Midbrain (tissue), 1 donor: Measurements from ENCODE around the gene CASP2.
"Not testable (repeated sequence)": the region's sequence is repeated elsewhere in the genome, so short reads cannot be mapped to it uniquely, and the experiment has no call there.

Experiments
- DNase-seq: peaks from one replicate; lab custom pipeline; 2025; lab: John Stamatoyannopoulos, UW

Gene CASP2

DNA sequence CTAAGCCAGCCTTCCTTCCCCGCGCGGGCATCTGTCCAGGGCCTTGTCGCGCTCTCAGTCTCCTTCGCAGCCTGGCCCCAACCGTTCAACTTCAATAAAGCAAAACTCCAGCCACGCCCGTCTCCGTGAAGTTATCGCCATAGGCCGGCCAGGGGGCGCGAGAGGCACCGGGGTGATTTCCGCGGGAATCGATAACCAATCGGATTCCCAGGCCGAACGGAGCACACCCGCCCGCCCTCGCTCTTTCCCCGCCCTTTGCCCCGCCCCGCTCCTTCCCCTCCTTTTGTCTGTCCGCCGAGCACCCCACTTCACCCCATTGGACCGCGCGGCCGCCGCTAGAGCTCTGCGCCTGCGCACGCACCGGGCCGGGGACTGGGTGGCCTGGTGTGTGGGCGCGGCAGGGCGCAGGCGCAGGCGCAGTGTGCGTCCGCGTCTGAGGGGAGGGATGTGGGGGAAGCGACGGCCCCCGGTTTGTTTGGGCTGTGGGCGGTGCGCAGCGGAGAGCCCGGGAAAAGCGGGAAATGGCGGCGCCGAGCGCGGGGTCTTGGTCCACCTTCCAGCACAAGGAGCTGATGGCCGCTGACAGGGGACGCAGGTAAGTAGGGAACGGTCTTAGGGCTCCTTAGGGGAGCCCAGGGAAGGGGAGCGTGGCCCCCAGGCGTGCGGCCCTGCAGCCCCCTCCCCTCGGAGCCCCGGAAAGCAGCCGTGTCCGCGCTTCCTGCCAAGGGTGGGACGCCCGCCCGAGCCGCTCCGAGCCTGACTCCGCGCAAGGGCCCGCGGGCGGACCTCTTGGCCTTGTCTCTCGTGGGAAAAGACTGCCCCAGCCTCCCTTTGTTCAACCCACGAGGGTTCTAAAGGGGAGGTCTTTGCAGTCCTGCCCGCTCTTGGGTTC, at the start of gene CASP2:
CASP2 (plus strand) TSS at position 417 of the 892 bp plus-strand sequence; CDS start at position 522, 105 bp downstream.
- DNase-seq: peak; percentile 98

DNA sequence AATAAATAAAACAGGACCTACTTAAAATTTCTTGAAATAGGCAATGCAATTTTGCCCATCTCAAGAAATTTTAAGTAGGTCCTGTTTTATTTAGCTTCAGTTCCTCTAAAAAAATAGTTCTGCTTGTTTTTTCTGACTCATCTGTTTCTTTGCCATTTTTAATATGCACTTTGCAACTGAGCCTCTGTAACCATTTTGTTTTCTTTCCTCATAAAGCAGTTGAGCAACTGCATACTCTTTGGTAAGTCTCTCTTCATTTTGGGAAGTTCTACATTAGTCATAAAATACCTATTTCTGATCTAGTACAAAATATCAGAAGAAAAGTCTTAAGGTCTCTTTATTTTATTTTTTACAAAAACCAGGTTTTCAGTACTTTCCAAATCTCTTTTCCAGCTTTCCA, 48.3 kb upstream of the CASP2 start:
- DNase-seq: no peak

DNA sequence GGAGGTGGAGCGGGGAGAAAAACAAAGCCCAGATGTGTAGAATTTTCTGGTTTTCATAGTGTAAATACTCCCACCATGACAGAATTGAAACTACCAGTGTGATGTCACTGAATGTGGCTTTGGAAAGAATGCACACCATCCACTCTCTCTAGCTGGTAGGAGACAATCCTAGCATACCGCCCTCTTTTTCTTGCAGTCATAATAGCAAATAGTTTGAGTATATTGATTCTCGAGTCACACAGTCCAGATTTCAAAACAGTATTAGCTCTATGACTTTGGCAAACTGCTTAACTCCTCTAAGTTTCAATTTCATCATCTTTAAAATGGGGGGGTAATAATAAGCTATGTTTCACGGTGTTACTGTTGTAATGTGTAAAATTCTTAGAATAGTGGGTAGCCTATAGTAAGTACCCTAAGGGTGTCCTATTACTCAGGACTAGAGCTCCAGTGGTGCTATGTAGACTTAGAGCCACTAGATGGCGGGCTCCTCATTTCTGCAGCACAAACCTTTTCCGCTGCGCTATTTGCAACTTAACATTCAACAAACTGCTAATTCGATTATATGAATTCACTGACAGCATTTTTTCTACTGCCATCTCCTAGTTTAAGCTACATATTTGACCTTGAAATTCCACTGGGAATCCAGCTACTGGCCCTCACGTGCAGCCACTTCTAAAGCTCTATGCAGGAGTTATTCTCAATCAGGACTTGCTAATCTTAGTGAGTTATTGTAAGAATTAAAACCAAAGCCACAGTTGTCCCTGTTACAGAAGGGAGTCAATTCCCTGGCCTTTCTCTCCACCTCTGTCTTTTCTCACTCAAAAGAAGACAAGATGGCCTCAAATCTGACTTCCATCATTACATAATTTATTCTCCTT, 47.6 kb upstream of the CASP2 start:
- peak; percentile 83 for DNase-seq

DNA sequence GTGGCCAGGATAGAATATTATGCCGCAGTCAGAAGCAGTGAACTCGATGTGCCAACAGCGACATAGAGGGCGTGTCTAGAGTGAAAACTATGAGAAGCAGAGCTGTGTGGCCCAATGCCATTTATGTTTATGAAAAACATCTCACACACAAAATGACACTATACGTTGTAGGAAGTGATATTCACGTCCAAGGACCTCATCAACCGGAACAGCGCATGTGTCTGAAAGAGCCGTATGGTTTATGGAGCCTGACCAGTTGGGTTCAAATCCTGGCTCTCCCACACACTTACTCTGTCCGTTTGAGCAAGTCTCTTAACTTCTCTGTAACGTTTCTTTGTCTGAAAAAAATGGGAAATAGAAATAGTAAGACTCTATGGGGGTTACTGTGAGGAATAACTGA, 45.8 kb upstream of the CASP2 start:
- no peak for DNase-seq

DNA sequence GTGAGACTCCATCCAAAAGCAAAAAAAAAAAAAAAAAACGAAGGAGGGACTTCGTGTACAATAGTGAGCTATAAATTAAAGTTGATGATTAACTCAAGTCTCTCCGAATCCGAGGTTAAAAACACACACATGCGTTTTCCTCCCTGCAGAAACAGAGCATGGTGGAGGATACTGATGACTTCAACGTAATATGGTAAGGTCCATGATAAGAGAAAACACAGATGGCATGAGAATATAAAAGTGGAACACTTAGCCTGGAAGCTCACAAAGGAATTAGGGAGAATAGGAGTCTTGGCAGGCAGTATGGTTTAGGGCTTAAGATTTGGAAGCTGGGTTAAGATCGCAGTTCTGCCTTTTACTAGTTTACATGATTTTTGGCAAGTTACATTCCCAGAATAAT, 45.0 kb upstream of the CASP2 start:
- no peak for DNase-seq

DNA sequence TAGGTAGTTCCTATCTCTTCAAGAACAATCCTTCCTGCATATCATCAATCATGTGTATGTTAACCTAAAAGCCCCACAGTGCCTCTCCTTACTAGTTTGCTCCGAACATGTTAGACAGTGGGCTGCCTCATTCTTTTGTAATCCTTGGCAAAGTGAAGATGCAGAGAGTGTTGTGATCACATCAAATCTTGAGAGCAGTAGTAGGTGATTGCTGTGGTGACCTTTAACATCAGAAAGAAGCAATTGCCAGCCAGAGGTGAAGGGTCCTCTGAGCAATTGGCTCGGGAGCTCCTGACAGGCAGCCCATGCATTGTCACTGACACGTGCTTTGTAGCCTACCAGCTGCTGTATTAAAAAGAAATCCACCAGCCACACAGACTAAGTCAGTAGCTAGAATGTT, 44.5 kb upstream of the CASP2 start:
- no peak for DNase-seq

DNA sequence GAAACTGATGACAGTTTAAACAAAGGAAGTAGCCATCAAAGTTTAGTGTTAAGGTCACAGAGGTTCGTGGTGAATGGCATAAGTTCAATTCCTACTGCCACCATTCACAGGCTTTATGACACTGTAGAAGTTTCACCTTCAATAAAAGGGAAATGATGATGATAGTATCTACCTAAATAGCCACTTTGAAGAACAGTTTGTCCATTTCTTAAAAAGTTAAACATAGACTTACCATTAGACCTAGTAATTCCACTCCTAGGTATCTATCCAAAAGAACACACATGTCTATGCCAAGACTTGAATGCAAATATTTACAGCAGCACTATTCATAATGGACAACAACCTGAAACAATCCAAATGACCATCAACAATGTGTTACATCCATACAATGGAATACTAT, 43.8 kb upstream of the CASP2 start:
- DNase-seq: no peak

DNA sequence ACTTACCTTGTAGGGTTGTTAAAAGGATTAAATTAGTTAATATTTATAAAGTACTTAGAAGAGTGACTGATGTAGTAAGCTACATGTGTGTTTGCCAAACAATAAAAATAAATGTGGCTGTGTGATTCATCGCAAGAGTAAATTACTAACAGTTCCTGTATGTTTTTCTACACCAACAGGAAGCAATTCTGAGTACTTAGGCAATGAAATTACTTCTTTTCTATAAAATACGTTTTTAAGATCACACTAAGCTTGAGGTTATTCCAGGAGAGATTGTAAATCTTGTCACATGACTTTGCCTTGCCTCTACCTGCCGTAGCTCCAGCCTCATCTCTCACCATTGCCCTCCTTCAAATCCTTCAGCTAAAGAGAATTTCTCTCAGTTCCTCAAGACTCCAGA, 43.0 kb upstream of the CASP2 start:
- no peak for DNase-seq

DNA sequence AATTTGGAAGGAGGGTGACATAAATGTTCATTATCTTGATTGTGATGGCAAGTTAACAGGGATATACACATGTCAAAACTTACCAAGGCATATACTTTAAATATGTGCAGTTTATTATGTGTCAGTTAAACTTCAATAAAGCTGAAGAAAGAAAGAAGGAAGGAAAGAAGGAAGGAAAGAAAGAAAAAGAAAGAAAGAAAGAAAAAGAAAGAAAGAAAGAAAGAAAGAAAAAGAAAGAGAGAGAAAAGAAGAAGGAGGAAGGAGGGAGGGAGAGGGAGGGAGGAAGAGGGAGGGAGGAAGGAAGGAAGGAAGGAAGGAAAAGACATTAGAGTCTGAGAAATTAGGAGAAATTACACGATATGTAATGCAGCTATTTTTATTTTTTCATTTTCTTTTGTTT, 40.8 kb upstream of the CASP2 start:
- DNase-seq: no peak

DNA sequence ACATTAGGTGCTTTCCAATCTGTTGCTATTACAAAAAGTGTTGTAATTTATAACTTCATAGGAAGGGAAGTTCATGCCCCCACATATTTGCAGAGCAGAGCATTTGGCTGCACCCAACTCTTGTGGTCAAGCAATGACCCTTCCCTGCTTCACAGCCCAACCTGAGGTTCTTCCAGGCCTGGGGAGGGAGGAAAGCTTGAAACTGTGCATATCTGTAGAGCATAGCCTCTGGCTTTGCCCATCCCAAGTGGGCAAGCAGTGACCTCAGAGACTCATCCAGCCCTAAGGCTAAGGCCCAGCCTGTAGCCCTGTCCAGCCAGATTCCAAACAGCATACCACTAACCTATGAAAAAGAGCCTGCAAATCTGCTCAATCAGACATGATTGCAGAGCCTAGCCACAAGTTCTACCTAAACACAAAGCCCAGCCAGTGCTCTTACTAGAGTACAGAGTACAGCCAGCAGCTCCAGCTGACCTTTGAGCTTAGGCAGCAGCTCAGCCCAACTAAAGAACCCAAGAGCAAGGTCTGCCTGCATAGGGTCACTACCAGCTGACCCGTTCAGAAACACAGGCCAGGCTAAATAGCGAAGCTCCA, 39.3 kb upstream of the CASP2 start:
- no peak for DNase-seq

DNA sequence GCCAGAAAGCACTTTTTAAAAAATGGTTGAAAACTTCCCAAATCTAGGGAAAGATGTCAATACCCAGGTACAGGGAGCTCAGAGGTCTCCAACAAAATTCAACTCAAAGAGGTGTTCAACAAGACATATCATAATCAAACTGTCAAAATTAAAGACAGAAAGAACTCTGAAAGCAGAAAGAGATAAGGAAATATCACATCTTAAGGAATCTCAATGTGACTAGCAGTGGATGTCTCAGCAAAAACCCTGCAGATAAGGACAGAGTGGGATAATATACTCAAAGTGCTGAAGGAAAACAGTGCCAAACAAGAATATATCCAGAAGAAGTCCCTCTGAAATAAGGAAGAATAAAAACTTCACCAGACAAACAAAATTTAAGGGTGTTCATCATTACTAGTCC, 38.0 kb upstream of the CASP2 start:
- no peak for DNase-seq

DNA sequence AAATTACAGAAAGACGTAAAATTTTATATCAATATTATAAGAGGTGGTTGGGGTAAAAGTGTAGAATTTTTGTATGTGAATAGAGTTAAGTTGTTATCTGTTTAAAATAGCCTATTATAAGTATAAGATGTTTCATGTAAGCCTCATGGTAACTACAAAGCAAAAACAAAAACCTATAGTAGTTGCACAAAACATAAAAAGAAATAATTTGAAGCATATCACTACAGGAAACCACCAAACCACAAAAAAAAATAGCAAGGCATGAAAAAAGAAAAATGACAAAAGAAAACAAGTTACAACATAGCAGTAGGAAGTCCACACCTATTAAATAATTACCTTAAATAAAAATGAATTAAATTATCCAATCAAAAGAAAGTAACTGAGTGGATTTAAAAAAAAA, 37.3 kb upstream of the CASP2 start:
- DNase-seq: no peak

DNA sequence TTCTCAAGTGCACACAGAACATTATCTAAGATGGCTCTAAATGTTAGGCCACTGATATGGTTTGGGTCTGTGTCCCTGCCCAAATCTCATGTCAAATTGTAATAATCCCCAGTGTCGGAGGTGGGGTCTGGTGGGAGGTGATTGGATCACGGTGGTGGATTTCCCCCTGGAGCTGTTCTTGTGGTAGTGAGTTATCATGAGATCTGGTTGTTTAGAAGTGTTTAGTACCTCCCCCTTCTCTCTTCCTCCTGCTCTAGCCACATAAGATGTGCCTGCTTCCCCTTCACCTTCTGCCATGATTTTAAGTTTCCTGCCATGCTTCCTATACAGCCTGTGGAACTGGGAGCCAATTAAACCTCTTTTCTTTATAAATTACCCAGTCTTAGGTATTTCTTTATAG, 36.1 kb upstream of the CASP2 start:
- no peak for DNase-seq

DNA sequence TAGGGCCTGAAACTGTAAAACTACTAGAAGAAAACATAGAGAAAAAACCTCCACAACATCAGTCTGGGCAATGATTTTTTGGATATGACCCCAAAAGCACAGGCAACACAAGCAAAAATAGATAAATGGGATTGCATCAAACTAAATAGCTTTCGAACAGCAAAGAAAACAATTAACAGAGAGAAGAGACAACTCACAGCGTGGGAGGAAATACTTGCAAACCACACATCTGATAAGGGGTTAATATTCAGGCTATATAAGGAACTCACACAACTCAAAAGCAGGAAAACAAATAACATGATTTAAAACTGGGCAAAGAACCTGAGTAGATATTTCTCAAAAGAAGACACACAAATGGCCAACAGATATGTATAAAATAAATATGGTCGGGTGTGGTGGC, 32.6 kb upstream of the CASP2 start:
- DNase-seq: no peak

DNA sequence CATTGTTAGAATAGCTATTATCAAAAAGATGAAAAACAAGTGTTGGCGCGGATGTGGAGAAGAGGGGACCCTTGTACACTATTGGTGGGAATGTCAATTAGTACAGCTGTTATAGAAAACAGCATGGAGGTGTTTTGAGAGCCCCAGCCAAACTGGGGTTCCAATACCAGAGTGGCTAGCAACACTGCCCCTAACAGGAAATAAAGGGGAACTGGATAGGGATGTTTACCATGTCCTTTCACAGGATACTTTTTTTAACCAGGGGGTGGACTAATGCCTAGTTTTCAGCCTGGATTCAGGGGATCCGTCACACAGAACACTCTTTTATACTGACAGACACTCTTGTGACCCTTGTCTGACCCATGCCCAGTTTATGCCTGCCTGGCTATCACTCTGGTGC, 31.8 kb upstream of the CASP2 start:
- no peak for DNase-seq

DNA sequence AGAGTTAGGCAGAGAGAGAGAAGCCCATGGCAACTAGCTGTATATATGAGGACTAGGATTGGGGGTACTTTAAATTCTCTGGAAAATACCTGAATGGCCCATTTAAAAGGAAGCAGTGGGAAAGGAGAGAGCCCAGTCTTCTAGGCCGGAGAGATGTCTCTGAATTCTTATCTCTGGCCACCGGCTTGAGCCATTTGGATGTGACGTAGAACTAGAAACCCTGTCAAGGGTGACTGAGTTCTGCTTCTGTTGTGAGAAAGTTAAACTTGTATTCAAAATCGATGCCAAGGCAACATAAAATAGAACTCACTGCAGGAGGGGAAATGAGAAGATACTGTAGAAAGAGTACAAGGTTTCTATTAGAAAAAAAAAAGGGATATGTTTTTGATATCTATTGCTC, 31.2 kb upstream of the CASP2 start:
- DNase-seq: no peak

DNA sequence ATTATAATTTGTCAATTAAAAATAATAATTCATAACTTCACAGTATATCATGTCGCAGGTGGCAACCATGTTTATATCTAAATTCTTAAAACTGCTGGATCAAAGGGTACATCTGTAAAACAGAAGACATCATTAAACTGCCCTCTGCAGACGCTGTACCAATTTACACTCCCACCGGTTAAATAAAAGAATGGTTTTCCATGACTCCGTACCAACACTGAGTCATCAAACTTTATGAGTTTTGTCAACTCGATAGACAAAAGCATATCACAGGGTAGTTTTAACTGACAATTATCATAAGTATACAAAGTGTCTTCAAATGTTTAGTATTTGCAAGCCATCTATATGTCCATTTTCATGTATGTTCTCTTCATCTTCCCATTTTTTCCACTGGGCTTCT, 30.6 kb upstream of the CASP2 start:
- DNase-seq: no peak

DNA sequence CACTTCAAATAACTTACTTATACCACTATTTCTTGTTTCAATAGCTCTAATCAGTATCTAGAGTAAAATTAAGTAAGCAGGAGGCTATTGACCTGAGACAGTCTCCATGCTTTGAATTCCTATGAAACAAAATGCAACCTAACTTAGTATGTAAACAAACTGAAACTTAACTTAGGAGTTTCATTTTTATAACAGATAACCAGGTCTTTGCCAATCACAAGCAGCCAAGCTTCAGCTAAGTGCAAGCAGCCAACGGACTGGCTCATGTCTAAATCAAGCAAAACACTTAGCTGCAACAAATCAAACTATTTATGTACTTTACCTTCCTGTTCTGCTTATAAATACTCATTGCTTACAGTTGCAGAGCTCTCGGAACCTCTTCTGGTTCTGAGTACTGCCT, 29.3 kb upstream of the CASP2 start:
- DNase-seq: no peak

DNA sequence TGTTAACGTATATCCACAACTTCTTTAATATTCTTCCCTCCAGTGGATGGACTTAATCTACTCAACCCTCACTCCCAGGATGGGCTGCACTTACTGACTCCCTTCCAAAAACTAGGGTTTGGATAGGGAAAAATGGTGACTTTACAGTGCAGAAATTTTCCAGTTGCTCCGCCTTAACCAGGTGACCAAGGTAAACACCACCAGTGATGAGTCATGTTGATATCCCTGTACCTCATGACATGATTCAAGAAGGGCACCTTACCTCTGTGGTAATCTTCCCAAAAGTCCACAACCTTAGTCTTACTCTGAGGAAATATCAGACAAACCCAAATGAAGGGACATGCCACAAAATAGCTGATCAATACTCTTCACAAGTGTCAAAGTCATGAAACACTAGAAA, 28.4 kb upstream of the CASP2 start:
- no peak for DNase-seq

DNA sequence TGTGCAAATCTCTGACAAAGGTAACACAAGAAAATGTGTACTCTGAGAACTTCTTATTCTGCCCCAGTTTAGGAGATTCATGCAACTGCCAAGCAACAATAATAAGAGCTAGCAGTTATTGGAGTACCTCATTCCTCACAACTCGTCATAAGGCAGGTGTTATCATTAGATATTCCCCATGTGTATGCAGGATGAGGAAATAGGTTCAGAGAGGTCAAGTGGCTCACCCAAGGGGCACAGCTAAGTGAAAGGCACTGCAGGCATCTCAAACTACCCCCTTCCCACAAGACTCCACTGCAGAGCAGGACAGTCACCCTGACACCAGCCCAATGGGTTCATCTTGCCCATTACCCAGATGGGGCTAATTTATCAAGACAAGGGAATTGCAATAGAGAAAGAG, 26.2 kb upstream of the CASP2 start:
- no peak for DNase-seq

DNA sequence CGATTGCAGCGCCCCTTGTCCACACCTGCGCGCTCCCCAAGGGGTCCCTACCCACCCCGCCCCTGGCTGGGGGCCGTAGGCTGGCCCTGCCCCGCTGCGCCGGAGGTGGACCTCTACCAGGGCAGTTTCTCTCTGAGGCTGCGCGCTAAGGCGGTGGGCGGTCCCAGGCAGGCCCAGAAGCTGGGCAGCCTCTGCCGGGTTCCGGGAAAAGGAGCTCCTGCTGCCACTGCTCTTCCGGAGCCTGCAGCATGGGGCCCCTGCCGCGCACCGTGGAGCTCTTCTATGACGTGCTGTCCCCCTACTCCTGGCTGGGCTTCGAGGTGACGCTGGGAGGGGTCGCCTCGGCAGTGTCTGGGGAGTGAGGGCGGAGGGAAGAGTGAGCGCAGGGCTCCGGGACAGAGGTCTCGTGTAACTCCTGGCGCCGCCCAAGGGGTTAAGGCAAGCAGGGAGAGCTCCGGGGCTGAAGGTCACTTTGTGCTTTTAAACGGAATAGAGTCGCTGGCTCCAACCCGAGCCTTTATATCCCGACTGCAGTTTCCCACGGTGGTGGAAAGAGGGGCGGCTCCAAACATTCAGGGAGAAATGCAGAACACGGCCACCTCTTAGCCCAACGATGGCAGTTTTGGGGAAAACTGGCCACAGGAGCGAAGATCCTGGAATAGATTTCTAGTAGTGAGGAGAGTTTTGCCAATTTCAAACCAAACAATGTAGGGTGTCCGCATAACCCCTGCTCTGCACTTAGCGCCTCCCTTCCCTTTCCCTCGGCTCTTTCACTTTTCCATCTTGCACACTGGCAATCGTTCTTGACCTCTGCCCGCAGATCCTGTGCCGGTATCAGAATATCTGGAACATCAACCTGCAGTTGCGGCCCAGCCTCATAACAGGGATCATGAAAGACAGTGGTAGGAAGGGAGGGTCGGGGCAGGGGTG, 24.6 kb upstream of the CASP2 start, which contains the start of gene GSTK1:
GSTK1 (plus strand) TSS at position 176 of the 930 bp plus-strand sequence; CDS start at position 249, 73 bp downstream.
- DNase-seq: peak; percentile 81

DNA sequence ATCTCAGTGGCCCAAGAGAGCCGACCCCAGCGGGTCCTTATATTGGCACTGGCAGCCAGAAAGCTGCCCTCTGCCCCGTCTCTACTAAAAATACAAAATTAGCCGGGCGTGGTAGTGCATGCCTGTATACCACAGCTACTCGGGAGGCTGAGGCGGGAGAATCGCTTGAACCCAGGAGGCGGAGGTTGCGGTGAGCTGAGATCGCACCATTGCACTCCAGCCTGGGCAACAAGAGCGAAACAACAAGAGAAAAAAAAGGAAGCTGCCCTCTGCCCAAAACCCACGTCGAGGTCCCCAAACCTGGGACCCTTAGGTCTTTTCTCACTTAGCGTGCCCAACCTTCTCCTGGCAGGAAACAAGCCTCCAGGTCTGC, 24.0 kb upstream of the CASP2 start:
- DNase-seq: not testable (repeated sequence)
